ENCODE measurements around the gene GRXCR2. TPM values are rescaled to one million over a fixed set of nuclear protein-coding genes. Genes with fewer than 3 reads are reported as not detected.

GRXCR2 gene
- total and polyA plus RNA-seq, 10 donors = not detected

GRCh38 chr5:145913701-145914100 is 40.9 kb upstream of the GRXCR2 start:
- Histone ChIP-seq H3K9me3 (no peaks in the 10 kb centered on the region), H3K27ac (no peak overlapping the region), H3K27me3 (replicated peaks in 1 of 7) (no peaks in the 10 kb centered on the region), H3K36me3 (no peaks in the 10 kb centered on the region), H3K4me3 (no peak overlapping the region), H3K4me1 (no peaks in the 10 kb centered on the region)
- DNase-seq = no peak
- intact Hi-C loops (cut with DNase I; ENCODE audit: low total_unique reads) = no loop called here
- WGBS, 5 donors = 92 to 97% (median 93%) methylated on average over 7 of the region's 7 CpGs
- TF ChIP-seq POLR2A (IDR thresholded peaks at IDR 0.05) = no peak
- TF ChIP-seq, protein P1, sequence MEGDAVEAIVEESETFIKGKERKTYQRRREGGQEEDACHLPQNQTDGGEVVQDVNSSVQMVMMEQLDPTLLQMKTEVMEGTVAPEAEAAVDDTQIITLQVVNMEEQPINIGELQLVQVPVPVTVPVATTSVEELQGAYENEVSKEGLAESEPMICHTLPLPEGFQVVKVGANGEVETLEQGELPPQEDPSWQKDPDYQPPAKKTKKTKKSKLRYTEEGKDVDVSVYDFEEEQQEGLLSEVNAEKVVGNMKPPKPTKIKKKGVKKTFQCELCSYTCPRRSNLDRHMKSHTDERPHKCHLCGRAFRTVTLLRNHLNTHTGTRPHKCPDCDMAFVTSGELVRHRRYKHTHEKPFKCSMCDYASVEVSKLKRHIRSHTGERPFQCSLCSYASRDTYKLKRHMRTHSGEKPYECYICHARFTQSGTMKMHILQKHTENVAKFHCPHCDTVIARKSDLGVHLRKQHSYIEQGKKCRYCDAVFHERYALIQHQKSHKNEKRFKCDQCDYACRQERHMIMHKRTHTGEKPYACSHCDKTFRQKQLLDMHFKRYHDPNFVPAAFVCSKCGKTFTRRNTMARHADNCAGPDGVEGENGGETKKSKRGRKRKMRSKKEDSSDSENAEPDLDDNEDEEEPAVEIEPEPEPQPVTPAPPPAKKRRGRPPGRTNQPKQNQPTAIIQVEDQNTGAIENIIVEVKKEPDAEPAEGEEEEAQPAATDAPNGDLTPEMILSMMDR (IDR thresholded peaks at IDR 0.05 in 8 of 11, conservative IDR thresholded peaks at IDR 0.05 in 3 of 11) = no peak
- no peak for TF ChIP-seq POLR2AphosphoS5 (IDR thresholded peaks at IDR 0.05)

DNA sequence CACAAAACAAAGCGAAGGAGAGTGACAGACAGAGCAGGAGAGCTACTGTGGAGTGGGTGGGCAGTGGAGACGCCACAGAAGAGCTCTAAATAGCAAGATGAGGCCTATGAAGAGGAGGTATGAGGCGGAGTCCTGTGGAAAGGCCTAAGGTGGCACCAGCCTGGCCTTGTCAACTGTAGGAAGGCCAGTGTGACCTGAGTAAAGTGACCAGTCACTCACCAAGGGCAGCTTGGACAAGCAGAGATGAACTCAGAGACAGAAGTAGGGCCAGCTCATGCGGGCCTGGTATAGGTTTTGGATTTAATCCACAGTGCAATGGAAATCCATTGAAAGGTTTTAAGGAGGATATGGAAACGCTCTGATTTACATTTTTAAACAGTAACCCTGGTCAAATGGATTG is 39.8 kb upstream of the GRXCR2 start:
- 77 to 88% (median 84%) methylated on average over 5 of the region's 5 CpGs for WGBS, 5 donors

GRCh38 chr5:145912019-145912418 is 39.2 kb upstream of the GRXCR2 start:
- H3K4me1 ChIP-seq = no peaks in the 10 kb centered on the region
- intact Hi-C loops (cut with DNase I; ENCODE audit: low total_unique reads) = no loop called here
- TF ChIP-seq, protein P1 (IDR thresholded peaks at IDR 0.05 in 8 of 11, conservative IDR thresholded peaks at IDR 0.05 in 3 of 11) = no peak
- TF ChIP-seq POLR2A (IDR thresholded peaks at IDR 0.05) = no peak
- TF ChIP-seq POLR2AphosphoS5 (IDR thresholded peaks at IDR 0.05) = no peak
- H3K4me3 ChIP-seq = no peak overlapping the region
- H3K27ac ChIP-seq = no peak overlapping the region
- no peak for DNase-seq
- H3K9me3 ChIP-seq = no peaks in the 10 kb centered on the region
- 77 to 98% (median 82%) methylated on average over 3 of the region's 3 CpGs for WGBS, 5 donors
- no peaks in the 10 kb centered on the region for H3K36me3 ChIP-seq
- H3K27me3 ChIP-seq (replicated peaks in 1 of 7) = no peaks in the 10 kb centered on the region

More for the DNA sequence above, 39.8 kb upstream of the GRXCR2 start:
- TF ChIP-seq, protein P1 (IDR thresholded peaks at IDR 0.05 in 8 of 11, conservative IDR thresholded peaks at IDR 0.05 in 3 of 11) = no peak
- TF ChIP-seq POLR2AphosphoS5 (IDR thresholded peaks at IDR 0.05) (no peak), POLR2A (IDR thresholded peaks at IDR 0.05) (no peak)
- H3K36me3 ChIP-seq = no peaks in the 10 kb centered on the region
- intact Hi-C loops (cut with DNase I; ENCODE audit: low total_unique reads) = no loop called here
- DNase-seq = no peak
- no peaks in the 10 kb centered on the region for H3K4me1 ChIP-seq
- no peaks in the 10 kb centered on the region for H3K27me3 ChIP-seq (replicated peaks in 1 of 7)
- H3K27ac ChIP-seq = no peak overlapping the region
- no peak overlapping the region for H3K4me3 ChIP-seq
- H3K9me3 ChIP-seq = no peaks in the 10 kb centered on the region

DNA sequence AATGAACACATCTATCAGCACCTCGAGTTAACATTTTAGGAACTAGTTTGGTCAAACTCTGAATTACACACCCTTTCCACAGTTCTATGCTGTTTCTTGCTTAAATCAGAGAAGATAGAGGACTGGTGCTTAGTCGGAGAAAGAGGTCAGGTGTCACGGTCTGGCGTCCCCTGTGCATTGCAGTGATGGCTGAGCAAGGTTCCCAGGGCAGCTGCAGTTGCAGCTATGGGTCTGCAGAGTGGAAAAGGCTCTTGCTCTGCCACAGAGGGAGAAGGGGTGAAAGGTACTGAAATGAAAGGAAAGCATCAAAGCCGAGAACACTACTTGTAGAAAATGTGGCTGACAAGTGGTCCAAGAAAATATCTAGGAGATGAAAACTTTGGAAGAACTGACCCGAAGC is 38.4 kb upstream of the GRXCR2 start:
- TF ChIP-seq POLR2AphosphoS5 (IDR thresholded peaks at IDR 0.05) (no peak), POLR2A (IDR thresholded peaks at IDR 0.05) (no peak)
- TF ChIP-seq, protein P1 (IDR thresholded peaks at IDR 0.05 in 8 of 11, conservative IDR thresholded peaks at IDR 0.05 in 3 of 11) = no peak
- WGBS, 5 donors = 59 to 84% (median 72%) methylated on average over 6 of the region's 6 CpGs
- Histone ChIP-seq H3K27me3 (replicated peaks in 1 of 7) (no peaks in the 10 kb centered on the region), H3K36me3 (no peaks in the 10 kb centered on the region), H3K4me1 (no peaks in the 10 kb centered on the region), H3K9me3 (no peaks in the 10 kb centered on the region), H3K27ac (no peak overlapping the region), H3K4me3 (no peak overlapping the region)
- no peak for DNase-seq
- intact Hi-C loops (cut with DNase I; ENCODE audit: low total_unique reads) = no loop called here

Measured in spleen (tissue), 11 donors.